Coronary artery (tissue), 2 donors: ENCODE results near the gene RXRG.

Experiments
- DNase-seq: peaks from one replicate; pipeline ENCODE4 v3.0.0-alpha.2; 2017; ENCODE audit warnings: low spot score
- H3K27ac ChIP-seq, 2 donors: fragments of 200-600 bp; sonication (generic); one replicate each; pipeline ENCODE4 v1.5.1; 2016 to 2019
- H3K4me3 ChIP-seq: fragments of 200-600 bp; sonication (generic); 2 replicates; pipeline ENCODE4 v1.5.1; 2016; ENCODE audit warnings: mild to moderate bottlenecking, moderate library complexity
- CTCF ChIP-seq: fragments of 200-600 bp; sonication (generic); IDR thresholded peaks from one replicate; pipeline ENCODE4 v1.5.1; 2019; ENCODE audit warnings: antibody characterized with exemption

RXRG gene

DNA sequence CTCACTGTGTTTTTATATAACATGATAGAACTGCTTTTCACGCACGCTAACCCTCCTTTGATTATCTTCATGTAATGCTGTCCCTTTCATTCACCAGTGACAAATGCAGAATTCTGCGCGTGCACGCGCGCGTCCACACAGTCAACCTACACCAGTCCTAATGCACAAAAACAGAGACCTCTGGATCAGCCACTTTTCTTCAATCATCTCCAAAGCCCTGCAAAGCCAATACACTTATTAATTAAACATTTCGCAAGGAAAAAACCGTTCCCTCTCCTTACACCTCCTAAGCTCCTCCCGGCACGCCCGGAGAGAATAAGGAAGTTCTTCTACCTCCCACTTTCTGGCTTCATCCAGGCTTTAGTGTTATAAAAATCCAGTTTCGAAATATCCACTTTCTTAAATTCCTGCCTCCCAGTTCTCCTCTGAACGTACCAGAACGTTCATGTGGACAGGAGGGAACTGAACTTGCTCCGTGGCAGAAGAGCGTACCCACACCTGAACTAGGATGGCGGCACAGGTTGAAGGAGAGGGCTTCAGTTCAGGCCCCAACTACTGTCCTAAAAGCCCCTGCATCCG, 93.0 kb downstream of the RXRG start:
- DNase-seq, result no peak
- Histone ChIP-seq H3K27ac (no peak overlapping the region), H3K4me3 (no peak overlapping the region)
- no peak for TF ChIP-seq CTCF
